Natural killer cell (primary cell): ENCODE data around the gene THOP1. TPM values are rescaled to one million over a fixed set of nuclear protein-coding genes. Genes with fewer than 3 reads are reported as not detected.

ENCODE experiments used
- ATAC-seq, 3 donors: fragments of 150-1000 bp in 2 of 3; fragments of 200-7000 bp in 1 of 3; cut with Tn5 transposase; 1 replicate in 1 of 3; 2 replicates in 2 of 3; pipeline ENCODE4 v1.10.0; 2021; ENCODE audit warnings: mild to moderate bottlenecking in 2 of 3, moderate library complexity in 2 of 3
- DNase-seq, 2 donors: peaks; one replicate each; pipeline versions ENCODE4 v3.0.0 to v3.0.0-alpha.2; 2013 to 2021; ENCODE audit warnings: mixed read lengths in 1 of 2
- H3K27ac ChIP-seq: one replicate; pipeline ENCODE4 v1.5.1; 2013; ENCODE audit warnings: mild to moderate bottlenecking, low read length
- H3K27me3 ChIP-seq: one replicate; pipeline ENCODE4 v1.6.1; 2013; ENCODE audit warnings: low read length; ENCODE audit not compliant: control insufficient read depth, insufficient read depth
- H3K36me3 ChIP-seq: one replicate; pipeline ENCODE4 v1.6.1; 2013; ENCODE audit warnings: low read length; ENCODE audit not compliant: control insufficient read depth, insufficient read depth
- H3K4me1 ChIP-seq: one replicate; pipeline ENCODE4 v1.6.1; 2013; ENCODE audit warnings: low read length; ENCODE audit not compliant: control insufficient read depth, insufficient read depth
- H3K4me3 ChIP-seq: one replicate; pipeline ENCODE4 v1.5.1; 2013; ENCODE audit warnings: low read length
- H3K9me3 ChIP-seq: one replicate; pipeline ENCODE4 v1.6.1; 2013; ENCODE audit warnings: low read length; ENCODE audit not compliant: control insufficient read depth, insufficient read depth
- H3K27ac Mint-ChIP-seq, 2 donors: one replicate each; pipeline ENCODE4 v1.8.0; 2022; ENCODE audit warnings: mild to moderate bottlenecking in 2 of 2, mixed read lengths in 2 of 2, moderate library complexity in 1 of 2
- H3K27me3 Mint-ChIP-seq, 2 donors: one replicate each; pipeline ENCODE4 v1.8.0; 2022; ENCODE audit warnings: low read depth in 2 of 2, mixed read lengths in 2 of 2
- H3K36me3 Mint-ChIP-seq: one replicate; pipeline ENCODE4 v1.8.0; 2022; ENCODE audit warnings: mixed read lengths
- H3K4me1 Mint-ChIP-seq, 2 donors: one replicate each; pipeline ENCODE4 v1.8.0; 2022; ENCODE audit warnings: mixed read lengths in 2 of 2
- H3K4me3 Mint-ChIP-seq: one replicate; pipeline ENCODE4 v1.8.0; 2022; ENCODE audit warnings: mild to moderate bottlenecking, moderate library complexity, mixed read lengths
- H3K9me3 Mint-ChIP-seq, 2 donors: one replicate each; pipeline ENCODE4 v1.8.0; 2022; ENCODE audit warnings: mixed read lengths in 2 of 2
- WGBS: methylation state at CpG from one replicate; pipeline ENCODE4 v1.1.7; 2013; ENCODE audit warnings: missing lambda C conversion rate; ENCODE audit not compliant: insufficient coverage; 5-methylcytosine and 5-hydroxymethylcytosine counted together
- intact Hi-C: fragments of 100-400 bp; cut with micrococcal nuclease; formaldehyde crosslinking; loops from one replicate; pipeline ENCODE4 v1.14.2; 2022
- total RNA-seq, 4 donors: library from RNA; stranded (reverse); fragments of 120-200 nt in 1 of 4; gene quantifications; one replicate each; pipeline versions ENCODE4 v1.2.3 to v1.2.4, GENCODE V29; 2013 to 2022
- TF ChIP-seq, protein P1 (sequence below): fragments of 200-600 bp; IDR thresholded peaks from one replicate; pipeline ENCODE4 v1.8.0; 2022; ENCODE audit warnings: antibody characterized with exemption

Gene THOP1
- total RNA-seq, 3 donors from 2014 or later (not counting 1 experiment from before 2014, with no cell fraction given) = 31.6 to 44.0 (median 33.4) TPM

DNA sequence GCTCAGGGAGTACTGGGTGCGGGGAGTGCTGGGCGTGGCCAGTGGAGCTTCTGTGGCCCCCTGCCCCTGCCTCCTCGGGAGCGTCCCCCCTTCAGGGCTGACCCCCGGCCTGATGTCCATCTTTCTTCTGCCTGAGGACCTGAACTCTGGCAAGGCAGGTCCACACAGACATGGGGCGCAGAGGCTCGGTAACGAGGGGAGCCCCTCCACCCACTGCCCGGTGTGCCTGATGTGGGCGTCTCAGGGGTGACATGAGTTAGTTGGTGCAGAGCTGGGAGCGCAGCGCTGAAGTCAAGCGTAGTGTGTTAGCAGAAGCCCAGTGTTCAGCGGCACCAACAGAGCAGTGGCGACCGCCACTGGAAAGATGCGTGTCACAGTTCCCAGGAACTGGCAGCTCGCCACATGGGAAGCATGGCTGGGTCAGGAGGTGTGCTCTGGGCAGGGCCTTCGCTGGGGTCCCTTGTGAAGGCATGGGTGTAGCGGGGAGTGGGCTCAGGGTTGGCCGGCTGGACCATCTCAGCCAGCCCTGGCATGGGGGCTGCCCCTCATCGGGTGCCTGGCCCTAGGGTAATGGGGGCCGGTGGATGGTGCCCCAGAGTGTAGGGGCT is 11.5 kb downstream of the THOP1 start:
- intact Hi-C loops = no loop called here
- Mint-ChIP-seq H3K27me3 (no peaks in the 10 kb centered on the region), H3K9me3 (no peaks in the 10 kb centered on the region), H3K36me3 (no peaks in the 10 kb centered on the region), H3K4me3 (no peak overlapping the region), H3K27ac (no peak overlapping the region), H3K4me1 (no peaks in the 10 kb centered on the region)
- TF ChIP-seq, protein P1, sequence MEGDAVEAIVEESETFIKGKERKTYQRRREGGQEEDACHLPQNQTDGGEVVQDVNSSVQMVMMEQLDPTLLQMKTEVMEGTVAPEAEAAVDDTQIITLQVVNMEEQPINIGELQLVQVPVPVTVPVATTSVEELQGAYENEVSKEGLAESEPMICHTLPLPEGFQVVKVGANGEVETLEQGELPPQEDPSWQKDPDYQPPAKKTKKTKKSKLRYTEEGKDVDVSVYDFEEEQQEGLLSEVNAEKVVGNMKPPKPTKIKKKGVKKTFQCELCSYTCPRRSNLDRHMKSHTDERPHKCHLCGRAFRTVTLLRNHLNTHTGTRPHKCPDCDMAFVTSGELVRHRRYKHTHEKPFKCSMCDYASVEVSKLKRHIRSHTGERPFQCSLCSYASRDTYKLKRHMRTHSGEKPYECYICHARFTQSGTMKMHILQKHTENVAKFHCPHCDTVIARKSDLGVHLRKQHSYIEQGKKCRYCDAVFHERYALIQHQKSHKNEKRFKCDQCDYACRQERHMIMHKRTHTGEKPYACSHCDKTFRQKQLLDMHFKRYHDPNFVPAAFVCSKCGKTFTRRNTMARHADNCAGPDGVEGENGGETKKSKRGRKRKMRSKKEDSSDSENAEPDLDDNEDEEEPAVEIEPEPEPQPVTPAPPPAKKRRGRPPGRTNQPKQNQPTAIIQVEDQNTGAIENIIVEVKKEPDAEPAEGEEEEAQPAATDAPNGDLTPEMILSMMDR = no peak
- ATAC-seq (no peak), DNase-seq (no peak)
- Histone ChIP-seq H3K27me3 (no peaks in the 10 kb centered on the region), H3K36me3 (peaks cover 10% of the 10 kb centered on the region), H3K27ac (no peak overlapping the region), H3K4me3 (no peak overlapping the region), H3K9me3 (no peaks in the 10 kb centered on the region), H3K4me1 (no peaks in the 10 kb centered on the region)
- 98% methylated on average over 23 of the region's 23 CpGs for WGBS

DNA sequence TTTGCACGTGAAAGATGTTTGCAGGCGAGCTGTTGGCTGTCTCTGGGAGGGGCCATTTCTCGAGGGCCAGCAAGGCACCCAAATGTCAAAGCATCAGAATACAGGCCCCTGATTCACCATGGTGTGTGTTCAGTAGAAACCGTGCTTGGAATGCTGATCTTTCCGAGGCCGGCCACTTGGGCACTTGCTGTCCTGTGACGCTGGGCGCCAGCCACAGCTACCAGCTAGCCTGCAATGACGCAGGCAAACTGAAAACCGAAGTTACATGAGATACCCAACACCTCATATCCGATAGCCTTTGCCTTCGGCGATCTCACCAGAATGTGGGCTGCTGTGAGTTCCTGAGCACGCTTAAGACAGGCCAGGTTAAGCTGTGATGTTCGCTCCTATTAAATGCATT is 12.0 kb downstream of the THOP1 start:
- H3K27me3 Mint-ChIP-seq = no peaks in the 10 kb centered on the region
- no peaks in the 10 kb centered on the region for H3K9me3 ChIP-seq
- TF ChIP-seq, protein P1 = no peak
- peaks cover 10% of the 10 kb centered on the region for H3K36me3 ChIP-seq
- no peak overlapping the region for H3K27ac ChIP-seq
- no peaks in the 10 kb centered on the region for H3K4me1 ChIP-seq
- H3K27me3 ChIP-seq = no peaks in the 10 kb centered on the region
- H3K4me3 ChIP-seq = no peak overlapping the region
- H3K27ac Mint-ChIP-seq = no peak overlapping the region
- no peaks in the 10 kb centered on the region for H3K9me3 Mint-ChIP-seq
- no peaks in the 10 kb centered on the region for H3K4me1 Mint-ChIP-seq
- no peaks in the 10 kb centered on the region for H3K36me3 Mint-ChIP-seq
- ATAC-seq (no peak), DNase-seq (no peak)
- intact Hi-C loops = no loop called here
- WGBS = 95% methylated on average over 15 of the region's 15 CpGs
- no peak overlapping the region for H3K4me3 Mint-ChIP-seq

DNA sequence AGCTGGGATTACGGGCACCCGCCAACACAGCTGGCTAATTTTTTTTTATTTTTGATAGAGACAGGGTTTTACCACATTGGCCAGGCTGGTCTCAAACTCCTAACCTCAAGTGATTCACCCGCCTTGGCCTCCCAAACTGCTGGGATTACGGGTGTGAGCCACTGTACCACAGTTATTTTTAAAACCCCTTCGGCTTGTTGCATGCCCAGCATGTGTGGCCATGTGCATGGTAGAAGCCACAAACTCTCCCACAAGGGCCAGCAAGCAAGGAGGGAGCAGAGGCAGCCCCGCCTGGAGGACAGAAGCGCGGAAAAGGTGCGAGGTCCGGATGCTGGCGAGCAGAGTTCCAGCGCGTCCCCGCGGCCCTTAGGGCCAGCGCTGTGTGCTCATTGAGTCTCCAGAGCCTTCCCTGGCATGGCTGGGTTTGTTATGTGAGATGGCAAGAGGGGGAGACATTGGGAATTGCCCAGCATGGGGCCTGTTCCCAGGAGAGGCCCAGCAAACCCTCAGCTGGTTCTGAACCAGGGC is 12.9 kb downstream of the THOP1 start:
- Mint-ChIP-seq H3K4me1 (peaks cover 7% of the 10 kb centered on the region in 2 donors), H3K27me3 (no peaks in the 10 kb centered on the region), H3K9me3 (no peaks in the 10 kb centered on the region), H3K4me3 (no peak overlapping the region), H3K27ac (no peak overlapping the region), H3K36me3 (no peaks in the 10 kb centered on the region)
- ATAC-seq (no peak), DNase-seq (no peak)
- Histone ChIP-seq H3K9me3 (no peaks in the 10 kb centered on the region), H3K4me1 (no peaks in the 10 kb centered on the region), H3K27me3 (no peaks in the 10 kb centered on the region), H3K4me3 (no peak overlapping the region), H3K36me3 (peaks cover 10% of the 10 kb centered on the region), H3K27ac (no peak overlapping the region)
- intact Hi-C loops = no loop called here
- TF ChIP-seq, protein P1 = no peak
- WGBS = 96% methylated on average over 16 of the region's 16 CpGs

DNA sequence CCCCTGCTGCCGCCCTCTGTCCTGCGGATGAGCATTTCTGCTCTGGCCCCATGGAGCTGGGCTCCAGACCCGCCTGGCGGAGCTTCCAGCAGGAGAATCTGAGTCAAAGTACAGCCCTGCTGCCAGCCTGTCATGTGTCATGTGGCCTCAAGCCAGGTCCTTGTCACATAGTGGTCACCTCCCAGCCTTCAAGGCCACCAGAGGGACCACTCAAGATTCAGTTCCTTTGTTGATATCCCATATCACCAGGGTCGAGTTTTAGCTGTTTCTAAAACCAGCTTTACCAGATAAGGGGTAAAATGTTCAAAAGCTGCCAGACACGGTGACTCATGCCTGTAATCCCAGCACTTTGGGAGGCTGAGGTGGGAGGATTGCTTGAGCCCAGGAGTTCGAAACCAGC is 13.4 kb downstream of the THOP1 start:
- H3K27me3 ChIP-seq = no peaks in the 10 kb centered on the region
- H3K27ac Mint-ChIP-seq = no peak overlapping the region
- H3K4me1 Mint-ChIP-seq = peaks cover 7 to 9% of the 10 kb centered on the region in 2 donors
- TF ChIP-seq, protein P1 = no peak
- H3K27ac ChIP-seq = no peak overlapping the region
- no peaks in the 10 kb centered on the region for H3K27me3 Mint-ChIP-seq
- no peaks in the 10 kb centered on the region for H3K9me3 ChIP-seq
- intact Hi-C loops = no loop called here
- DNase-seq (no peak), ATAC-seq (no peak)
- H3K36me3 Mint-ChIP-seq = no peaks in the 10 kb centered on the region
- H3K4me3 Mint-ChIP-seq = no peak overlapping the region
- WGBS = 96% methylated on average over 7 of the region's 7 CpGs
- H3K9me3 Mint-ChIP-seq = no peaks in the 10 kb centered on the region
- H3K36me3 ChIP-seq = peaks cover 10% of the 10 kb centered on the region
- no peak overlapping the region for H3K4me3 ChIP-seq
- no peaks in the 10 kb centered on the region for H3K4me1 ChIP-seq
